Endothelial cell of umbilical vein (primary cell): Measurements from ENCODE around the gene GHITM.

Experiments
- CTCF ChIP-seq, 2 donors: IDR thresholded peaks; 1 replicate in 1 of 2; 2 replicates in 1 of 2; pipeline ENCODE4 v1.5.1; 2011; ENCODE audit warnings: low read length in 2 of 2, mild to moderate bottlenecking in 2 of 2, moderate library complexity in 2 of 2, control low read depth in 1 of 2, inconsistent platforms in 1 of 2, low read depth in 1 of 2; ENCODE audit not compliant: insufficient read depth in 1 of 2; ENCODE audit errors: extremely low read depth in 1 of 2
- EZH2 ChIP-seq: IDR thresholded peaks from 2 replicates; pipeline ENCODE4 v1.6.1; 2012; ENCODE audit warnings: borderline replicate concordance, low read depth, mild to moderate bottlenecking, moderate library complexity, low read length, inconsistent platforms; ENCODE audit not compliant: severe bottlenecking
- FOS ChIP-seq: IDR thresholded peaks from 2 replicates; pipeline ENCODE4 v1.6.1; 2011; ENCODE audit warnings: mild to moderate bottlenecking, low read length, moderate library complexity, borderline replicate concordance; ENCODE audit not compliant: insufficient read depth
- GATA2 ChIP-seq: IDR thresholded peaks from 2 replicates; pipeline ENCODE4 v1.7.0; 2011; ENCODE audit warnings: low read depth, mild to moderate bottlenecking, moderate library complexity, mixed read lengths, low read length; ENCODE audit not compliant: insufficient read length, insufficient read depth
- JUN ChIP-seq: IDR thresholded peaks from 2 replicates; pipeline ENCODE4 v1.6.1; 2011; ENCODE audit warnings: borderline replicate concordance, low read depth; ENCODE audit not compliant: insufficient read length, insufficient read depth
- MYC ChIP-seq: IDR thresholded peaks from one replicate; pipeline ENCODE4 v1.6.1; 2011; ENCODE audit warnings: mild to moderate bottlenecking, low read depth, low read length
- POLR2A ChIP-seq: IDR thresholded peaks from 2 replicates; pipeline ENCODE4 v1.6.1; 2012; ENCODE audit warnings: low read depth, mild to moderate bottlenecking, control low read depth, low read length
- POLR2AphosphoS5 ChIP-seq: IDR thresholded peaks from 2 replicates; pipeline ENCODE4 v1.6.1; 2012; ENCODE audit warnings: low read depth, mild to moderate bottlenecking, control low read depth, low read length, moderate library complexity; ENCODE audit not compliant: insufficient read depth
- TF ChIP-seq, protein P1 (sequence below): IDR thresholded peaks from 2 replicates; pipeline ENCODE4 v1.6.1; 2011; ENCODE audit not compliant: insufficient read depth, insufficient read length

DNA sequence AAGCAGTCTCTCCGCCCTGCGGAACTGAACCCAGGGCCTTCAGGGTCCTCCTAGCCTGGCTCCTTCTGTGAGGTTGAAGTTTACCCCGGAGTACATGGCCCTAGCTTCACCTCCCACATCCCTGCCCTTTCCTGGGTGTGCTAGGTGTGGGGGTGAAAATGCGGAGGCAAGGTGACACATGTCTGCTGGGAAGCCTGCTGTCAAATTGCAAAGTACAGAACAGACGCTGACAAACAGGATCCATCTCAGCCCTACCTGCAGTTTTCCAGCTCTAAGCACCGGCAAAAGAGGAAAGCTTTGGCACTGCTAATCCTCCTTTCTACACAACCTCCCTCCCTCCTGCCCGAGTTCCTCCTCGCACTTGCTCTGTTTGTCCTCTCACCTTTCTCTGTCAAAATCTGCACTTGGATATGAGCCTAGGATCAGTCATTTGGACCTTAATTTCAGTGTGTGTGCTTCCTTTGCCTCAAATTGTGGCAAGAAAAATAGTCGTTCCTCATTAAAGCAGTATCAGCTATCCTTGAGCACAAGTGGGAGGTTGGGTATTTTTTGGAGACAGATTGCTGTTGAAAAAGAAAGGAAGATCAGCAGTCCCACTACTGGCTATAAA is 19.9 kb downstream of the GHITM start:
- TF ChIP-seq CTCF (IDR thresholded peaks at IDR 0.05; ENCODE audit: extremely low read depth in 1 of 2, insufficient read depth in 1 of 2, low read depth in 1 of 2, low read length in 2 of 2) (no peak), POLR2A (no peak), EZH2 (no peak), POLR2AphosphoS5 (no peak), FOS (no peak), JUN (no peak), MYC (no peak), GATA2 (no peak)
- TF ChIP-seq, protein P1, sequence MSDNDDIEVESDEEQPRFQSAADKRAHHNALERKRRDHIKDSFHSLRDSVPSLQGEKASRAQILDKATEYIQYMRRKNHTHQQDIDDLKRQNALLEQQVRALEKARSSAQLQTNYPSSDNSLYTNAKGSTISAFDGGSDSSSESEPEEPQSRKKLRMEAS = no peak
